ENCODE data around the gene OR1E1. TPM values are rescaled to one million over a fixed set of nuclear protein-coding genes. Genes with fewer than 3 reads are reported as not detected.
"Not testable (repeated sequence)": the region's sequence is repeated elsewhere in the genome, so short reads cannot be mapped to it uniquely, and the experiment has no call there.

OR1E1 gene
- total RNA-seq, 4 donors from 2014 or later: not detected

- 67 to 72% methylated on average over 3 of the region's 3 CpGs for WGBS, 2 donors (ENCODE audit: low coverage in 1 of 2)
- intact Hi-C loops (cut with DNase I; ENCODE audit: low total_unique reads) (no loop called here), in situ Hi-C loops (cut with MboI; ENCODE audit: low pct_ligation_motif_present in 1 of 4, low pct_unique_long_range_greater_than_20kb in 1 of 4, low sequenced_read_pairs in 3 of 4) (no loop called here)
These were observed 35.5 kb upstream of the OR1E1 start, which contains the start of gene OR1E2 for GRCh38 chr17:3433741-3434140. TSS of gene OR1E2 (minus strand) at chr17:3433841. CDS start at chr17:3433841, 0 bp downstream.

GRCh38 chr17:3433215-3433614, 35.0 kb upstream of the OR1E1 start:
- H3K9me3 ChIP-seq; intact Hi-C loops (cut with DNase I; ENCODE audit: low total_unique reads); H3K36me3 ChIP-seq; DNase-seq; H3K4me1 ChIP-seq; H3K27me3 ChIP-seq; H3K4me3 ChIP-seq; H3K27ac ChIP-seq; in situ Hi-C loops (cut with MboI; ENCODE audit: low pct_ligation_motif_present in 1 of 4, low pct_unique_long_range_greater_than_20kb in 1 of 4, low sequenced_read_pairs in 3 of 4): not testable (repeated sequence)
- whole genome bisulfite sequencing, 2 donors (ENCODE audit: low coverage in 1 of 2): 50% methylated on average over 7 of the region's 7 CpGs; no CpG with 5 or more reads in 1 of the 2 donors

More at GRCh38 chr17:3433741-3434140, 35.5 kb upstream of the OR1E1 start, which contains the start of gene OR1E2:
- no peaks in the 10 kb centered on the region for H3K4me1 ChIP-seq
- no peak within 1 kb of the TSS for H3K4me3 ChIP-seq
- peaks cover 8% of the 10 kb centered on the region for H3K27me3 ChIP-seq
- no peak for DNase-seq
- no peak for TF ChIP-seq POLR2A (IDR thresholded peaks at IDR 0.05)
- TF ChIP-seq EP300 (IDR thresholded peaks at IDR 0.05; ENCODE audit: low read depth): no peak
- no peaks in the 10 kb centered on the region for H3K36me3 ChIP-seq
- no peaks in the 10 kb centered on the region for H3K9me3 ChIP-seq
- H3K27ac ChIP-seq: no peak within 1 kb of the TSS

- intact Hi-C loops (cut with DNase I; ENCODE audit: low total_unique reads): no loop called here
- DNase-seq: no peak
- no peak overlapping the region for H3K27ac ChIP-seq
These were observed 20.0 kb upstream of the OR1E1 start for GRCh38 chr17:3418222-3418621.

GRCh38 chr17:3415610-3416009, 17.4 kb upstream of the OR1E1 start:
- intact Hi-C loops (cut with DNase I; ENCODE audit: low total_unique reads): no loop called here
- Histone ChIP-seq H3K4me3 (no peak overlapping the region), H3K4me1 (no peaks in the 10 kb centered on the region), H3K27ac (no peak overlapping the region), H3K9me3 (no peaks in the 10 kb centered on the region), H3K27me3 (no peaks in the 10 kb centered on the region), H3K36me3 (no peaks in the 10 kb centered on the region)
- WGBS, 2 donors (ENCODE audit: low coverage in 1 of 2): 76 to 78% methylated on average over 3 to 5 of the region's 5 CpGs
- no peak for DNase-seq
- in situ Hi-C loops (cut with MboI; ENCODE audit: low pct_ligation_motif_present in 1 of 4, low pct_unique_long_range_greater_than_20kb in 1 of 4, low sequenced_read_pairs in 3 of 4): no loop called here
- TF ChIP-seq POLR2A (IDR thresholded peaks at IDR 0.05) (no peak), CTCF (IDR thresholded peaks at IDR 0.05) (no peak), EP300 (IDR thresholded peaks at IDR 0.05; ENCODE audit: low read depth) (no peak), POLR2AphosphoS5 (IDR thresholded peaks at IDR 0.05) (no peak)

More at GRCh38 chr17:3418222-3418621, 20.0 kb upstream of the OR1E1 start:
- Histone ChIP-seq H3K36me3 (no peaks in the 10 kb centered on the region), H3K4me3 (no peak overlapping the region), H3K27me3 (no peaks in the 10 kb centered on the region), H3K9me3 (no peaks in the 10 kb centered on the region), H3K4me1 (no peaks in the 10 kb centered on the region)
- WGBS, 2 donors (ENCODE audit: low coverage in 1 of 2): 46 to 66% methylated on average over 2 of the region's 2 CpGs
- in situ Hi-C loops (cut with MboI; ENCODE audit: low pct_ligation_motif_present in 1 of 4, low pct_unique_long_range_greater_than_20kb in 1 of 4, low sequenced_read_pairs in 3 of 4): no loop called here
- TF ChIP-seq EP300 (IDR thresholded peaks at IDR 0.05; ENCODE audit: low read depth): no peak
- TF ChIP-seq CTCF (IDR thresholded peaks at IDR 0.05): no peak
- TF ChIP-seq POLR2AphosphoS5 (IDR thresholded peaks at IDR 0.05): no peak
- no peak for TF ChIP-seq POLR2A (IDR thresholded peaks at IDR 0.05)

GRCh38 chr17:3412216-3412615, 14.0 kb upstream of the OR1E1 start:
- H3K4me3 ChIP-seq; H3K27ac ChIP-seq; in situ Hi-C loops (cut with MboI; ENCODE audit: low pct_ligation_motif_present in 1 of 4, low pct_unique_long_range_greater_than_20kb in 1 of 4, low sequenced_read_pairs in 3 of 4); H3K27me3 ChIP-seq; H3K4me1 ChIP-seq; DNase-seq; H3K9me3 ChIP-seq; intact Hi-C loops (cut with DNase I; ENCODE audit: low total_unique reads); H3K36me3 ChIP-seq: not testable (repeated sequence)
- no CpG with 5 or more reads among the region's 16 CpGs for WGBS, 2 donors (ENCODE audit: low coverage in 1 of 2)

GRCh38 chr17:3411070-3411469, 12.9 kb upstream of the OR1E1 start, which contains the start of gene OR3A3:
TSS of gene OR3A3 (plus strand) at chr17:3411370.
- TF ChIP-seq POLR2A (IDR thresholded peaks at IDR 0.05) (no peak), POLR2AphosphoS5 (IDR thresholded peaks at IDR 0.05) (no peak), EP300 (IDR thresholded peaks at IDR 0.05; ENCODE audit: low read depth) (no peak), CTCF (IDR thresholded peaks at IDR 0.05) (no peak)
- intact Hi-C loops (cut with DNase I; ENCODE audit: low total_unique reads): no loop called here
- Histone ChIP-seq H3K27ac (no peak within 1 kb of the TSS), H3K27me3 (no peaks in the 10 kb centered on the region), H3K36me3 (no peaks in the 10 kb centered on the region), H3K4me1 (no peaks in the 10 kb centered on the region), H3K4me3 (no peak within 1 kb of the TSS), H3K9me3 (peaks cover 0 to 7% of the 10 kb centered on the region in 2 donors)
- no peak for DNase-seq
- in situ Hi-C loops (cut with MboI; ENCODE audit: low pct_ligation_motif_present in 1 of 4, low pct_unique_long_range_greater_than_20kb in 1 of 4, low sequenced_read_pairs in 3 of 4): no loop called here
- WGBS, 2 donors (ENCODE audit: low coverage in 1 of 2): 76 to 82% methylated on average over 2 to 3 of the region's 3 CpGs

GRCh38 chr17:3403856-3404255, 5.6 kb upstream of the OR1E1 start:
- intact Hi-C loops (cut with DNase I; ENCODE audit: low total_unique reads): not testable (repeated sequence)
- 78% methylated on average over 1 of the region's 1 CpG; no CpG with 5 or more reads in 1 of the 2 donors for WGBS, 2 donors (ENCODE audit: low coverage in 1 of 2)

More at GRCh38 chr17:3403856-3404255, 5.6 kb upstream of the OR1E1 start:
- H3K9me3 ChIP-seq; H3K4me3 ChIP-seq; H3K27ac ChIP-seq; in situ Hi-C loops (cut with MboI; ENCODE audit: low pct_ligation_motif_present in 1 of 4, low pct_unique_long_range_greater_than_20kb in 1 of 4, low sequenced_read_pairs in 3 of 4); H3K27me3 ChIP-seq; DNase-seq; H3K36me3 ChIP-seq; H3K4me1 ChIP-seq: not testable (repeated sequence)
